NCI-H146 (cell line): ENCODE results near the gene SETBP1.
"Not testable (repeated sequence)": the region's sequence is repeated elsewhere in the genome, so short reads cannot be mapped to it uniquely, and the experiment has no call there.

Source experiments
- DNase-seq: peaks from one replicate; lab custom pipeline; 2025; lab: John Stamatoyannopoulos, UW

Gene SETBP1

GRCh38 chr18:44704135-44704789, 23.6 kb downstream of the SETBP1 start:
- DNase-seq, result no peak

- no peak for DNase-seq
Observed at GRCh38 chr18:44705075-44705675, 24.5 kb downstream of the SETBP1 start.

- DNase-seq, result no peak
Observed at GRCh38 chr18:44708451-44709083, 27.9 kb downstream of the SETBP1 start.

- no peak for DNase-seq
Observed at GRCh38 chr18:44709307-44710126, 28.8 kb downstream of the SETBP1 start.

GRCh38 chr18:44710931-44711330, 30.2 kb downstream of the SETBP1 start:
- DNase-seq, result no peak

- DNase-seq, result no peak
Observed at GRCh38 chr18:44712025-44712424, 31.3 kb downstream of the SETBP1 start.

GRCh38 chr18:44713435-44713834, 32.7 kb downstream of the SETBP1 start:
- DNase-seq, result no peak

- no peak for DNase-seq
Observed at GRCh38 chr18:44714376-44714775, 33.7 kb downstream of the SETBP1 start.

- DNase-seq, result no peak
Observed at GRCh38 chr18:44715245-44715644, 34.6 kb downstream of the SETBP1 start.

GRCh38 chr18:44715842-44716241, 35.2 kb downstream of the SETBP1 start:
- peak; percentile 86 for DNase-seq

DNA sequence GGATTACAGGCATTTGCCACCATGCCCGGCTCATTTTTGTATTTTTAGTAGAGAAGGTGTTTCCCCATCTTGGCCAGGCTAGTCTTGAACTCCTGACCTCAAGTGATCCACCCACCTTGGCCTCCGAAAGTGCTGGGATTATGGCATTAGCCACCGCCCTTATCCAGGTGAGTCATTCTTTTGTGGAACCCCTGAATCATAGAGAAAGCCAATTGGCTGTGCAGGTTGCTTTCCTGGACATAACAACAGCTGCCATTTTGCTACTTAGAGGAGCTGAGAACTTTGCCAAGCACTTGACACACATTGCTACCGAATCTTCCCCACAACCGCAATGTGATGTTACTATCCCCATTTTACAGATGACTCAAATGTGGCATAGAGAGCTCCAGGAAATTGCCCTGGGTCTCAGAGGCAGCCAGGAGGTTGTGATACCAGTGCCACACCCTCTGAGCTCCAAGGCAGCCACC, 36.0 kb downstream of the SETBP1 start:
- no peak for DNase-seq

GRCh38 chr18:44719519-44720060, 38.9 kb downstream of the SETBP1 start:
- DNase-seq, result peak; percentile 21

DNA sequence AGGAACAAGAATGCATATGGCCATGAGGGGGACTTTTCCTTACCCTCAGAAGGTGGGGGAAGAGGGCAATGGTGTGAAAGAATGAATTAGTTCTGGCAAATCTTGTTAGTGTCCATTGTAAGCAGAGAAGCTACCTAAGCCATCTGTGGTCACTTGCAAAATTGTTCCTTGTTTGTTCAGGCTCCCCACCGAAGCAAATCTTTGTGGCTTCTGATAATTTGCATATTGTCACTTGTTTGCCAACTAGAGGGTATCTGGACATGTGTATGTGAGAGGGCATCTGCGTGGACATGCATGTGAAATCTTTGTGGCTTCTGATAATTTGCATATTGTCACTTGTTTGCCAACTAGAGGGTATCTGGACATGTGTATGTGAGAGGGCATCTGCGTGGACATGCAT, 41.1 kb downstream of the SETBP1 start:
- DNase-seq, result not testable (repeated sequence)

- no peak for DNase-seq
Observed at GRCh38 chr18:44723411-44723810, 42.7 kb downstream of the SETBP1 start.

- DNase-seq, result no peak
Observed at GRCh38 chr18:44724105-44724778, 43.6 kb downstream of the SETBP1 start.

- DNase-seq, result no peak
Observed at GRCh38 chr18:44725300-44726058, 44.8 kb downstream of the SETBP1 start.

DNA sequence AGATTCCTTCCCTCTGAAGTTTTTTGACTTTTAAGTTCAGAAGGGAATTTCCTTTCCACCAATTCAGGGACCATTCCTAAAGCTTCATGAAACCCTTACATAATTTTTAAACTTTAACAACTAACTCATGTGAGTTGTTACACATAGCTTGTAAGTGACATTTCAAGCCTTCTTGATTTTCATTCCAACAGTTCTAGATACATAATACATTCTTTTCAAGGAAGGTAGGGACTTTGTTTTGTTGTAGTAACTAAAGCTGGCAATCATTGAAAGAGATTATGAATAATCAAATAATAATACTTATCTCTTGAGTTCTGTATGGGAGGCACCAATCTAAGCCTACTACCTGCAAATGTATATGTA, 45.4 kb downstream of the SETBP1 start:
- DNase-seq, result no peak

GRCh38 chr18:44727291-44727690, 46.6 kb downstream of the SETBP1 start:
- no peak for DNase-seq

- no peak for DNase-seq
Observed at GRCh38 chr18:44729631-44730101, 49.0 kb downstream of the SETBP1 start.

DNA sequence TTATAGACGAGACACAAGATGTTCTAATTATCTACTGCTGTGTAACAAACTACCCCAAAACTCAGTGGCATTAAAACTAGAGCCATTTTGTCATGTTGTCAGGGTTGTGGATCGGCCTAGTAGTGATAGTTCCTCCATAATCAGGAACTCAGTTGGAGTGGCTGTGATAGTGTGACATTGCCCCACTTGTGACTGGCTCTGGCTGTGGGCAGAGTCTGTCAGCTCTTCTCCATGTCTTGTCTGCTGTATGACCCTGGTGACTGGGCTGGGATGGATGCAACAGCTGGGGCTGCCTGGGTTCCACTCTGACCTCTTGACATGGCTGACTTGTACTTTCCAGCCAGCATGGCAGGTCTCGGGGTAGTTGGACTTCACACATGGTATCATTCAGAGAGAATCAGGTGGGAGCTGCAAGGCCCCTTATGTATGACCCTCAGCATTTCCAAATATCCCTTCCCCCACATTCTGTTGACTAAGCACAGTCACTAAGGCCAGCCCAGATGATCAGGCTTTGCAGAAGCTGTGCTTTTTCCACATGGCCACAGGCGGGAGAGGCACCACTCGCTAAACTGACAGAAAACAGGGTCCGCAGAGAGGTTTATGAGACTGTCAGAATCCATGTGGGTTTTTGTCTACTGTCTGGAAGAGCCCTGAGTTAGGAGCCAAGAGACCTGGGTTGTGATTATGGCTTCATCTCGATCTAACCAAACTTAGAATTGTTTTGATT, 50.3 kb downstream of the SETBP1 start:
- DNase-seq, result no peak
